ENCODE measurements around the gene RASGRF1.

The RASGRF1 gene

DNA sequence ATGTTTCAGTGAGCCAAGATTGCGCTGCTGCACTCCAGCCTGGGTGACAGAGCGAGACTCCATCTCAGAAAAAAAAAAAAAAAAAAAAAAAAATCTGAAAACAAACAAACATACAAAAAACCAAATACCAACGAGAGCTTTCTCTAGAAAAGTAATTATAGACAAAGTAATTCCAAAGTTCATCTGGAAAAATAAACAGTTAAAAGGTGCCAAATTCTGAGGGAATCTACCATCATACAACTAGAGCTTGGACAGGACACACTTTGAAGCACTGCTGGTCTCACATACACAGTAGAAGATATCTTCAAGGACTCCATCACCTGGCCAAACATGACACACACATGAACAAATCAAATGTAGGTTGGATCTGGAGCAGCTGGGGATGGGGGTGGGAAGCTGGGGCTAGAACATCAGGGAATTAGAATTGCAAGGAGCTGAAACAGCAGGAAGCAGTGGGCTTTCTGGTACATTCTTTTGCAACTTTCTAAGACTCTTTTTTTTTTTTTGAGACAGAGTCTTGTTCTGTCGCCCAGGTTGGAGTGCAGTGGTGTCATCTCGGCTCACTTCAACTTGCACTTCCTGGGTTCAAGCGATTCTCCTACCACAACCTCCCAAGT lies 104.6 kb downstream of the RASGRF1 start:
- no peak for DNase-seq (ENCODE audit: low read depth, low spot score)

DNA sequence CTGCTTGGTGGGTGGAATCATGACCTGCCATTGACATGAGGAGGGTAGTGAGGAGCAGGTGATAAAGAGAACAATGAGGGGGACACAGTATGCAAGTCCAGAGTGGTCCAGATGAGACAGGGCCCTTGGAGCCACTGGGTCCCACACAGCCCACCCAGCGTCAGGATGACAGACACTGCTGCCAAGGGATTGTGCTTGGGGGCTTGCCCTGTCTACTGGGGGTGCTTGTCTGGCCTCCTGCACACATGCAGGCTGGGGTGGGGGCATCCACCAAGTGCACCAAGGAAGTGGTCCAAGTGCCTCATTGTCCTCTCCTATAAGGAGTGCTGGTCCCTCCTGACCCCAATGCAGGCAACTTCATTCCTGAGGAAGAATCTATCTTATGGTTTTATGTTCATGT lies 106.5 kb downstream of the RASGRF1 start:
- no peak for DNase-seq (ENCODE audit: low read depth, low spot score)

DNA sequence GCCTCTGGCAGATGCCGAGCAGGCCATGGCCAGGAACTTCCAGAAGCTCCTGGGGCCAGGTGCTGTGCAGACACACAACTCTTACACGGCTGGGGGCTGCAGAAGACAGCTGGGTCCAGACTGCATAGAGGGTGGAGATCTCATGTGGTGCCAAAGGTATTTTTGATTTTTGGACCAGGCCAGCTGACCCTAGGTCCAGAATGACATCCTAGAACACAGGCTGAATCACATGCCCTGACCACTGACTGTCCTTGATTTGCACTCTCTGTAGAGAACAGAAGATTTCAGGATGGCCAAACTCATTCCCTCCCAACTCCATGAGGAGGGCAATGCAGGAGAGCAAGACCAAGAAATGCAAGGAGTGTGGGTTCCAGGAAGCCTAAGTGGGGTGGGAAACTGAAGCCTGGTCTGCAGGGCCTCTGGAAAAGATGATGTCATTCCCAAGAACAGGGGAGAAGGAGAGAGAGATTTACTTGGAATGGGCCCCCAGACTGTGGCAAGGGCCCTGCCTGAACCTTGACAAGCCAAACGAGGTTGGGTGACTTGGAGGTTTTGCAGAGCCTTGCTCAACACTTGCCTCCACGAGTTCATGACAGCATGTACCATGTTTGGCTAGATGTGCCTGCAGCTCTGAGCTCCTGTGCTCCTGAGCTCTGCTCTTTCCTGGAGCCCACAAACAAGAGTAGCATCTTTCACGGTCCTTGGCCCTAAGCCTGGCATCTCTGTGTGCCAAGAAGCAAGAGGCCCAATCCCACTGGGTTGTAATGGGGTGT lies 107.2 kb downstream of the RASGRF1 start:
- no peak for DNase-seq (ENCODE audit: low read depth, low spot score)

DNA sequence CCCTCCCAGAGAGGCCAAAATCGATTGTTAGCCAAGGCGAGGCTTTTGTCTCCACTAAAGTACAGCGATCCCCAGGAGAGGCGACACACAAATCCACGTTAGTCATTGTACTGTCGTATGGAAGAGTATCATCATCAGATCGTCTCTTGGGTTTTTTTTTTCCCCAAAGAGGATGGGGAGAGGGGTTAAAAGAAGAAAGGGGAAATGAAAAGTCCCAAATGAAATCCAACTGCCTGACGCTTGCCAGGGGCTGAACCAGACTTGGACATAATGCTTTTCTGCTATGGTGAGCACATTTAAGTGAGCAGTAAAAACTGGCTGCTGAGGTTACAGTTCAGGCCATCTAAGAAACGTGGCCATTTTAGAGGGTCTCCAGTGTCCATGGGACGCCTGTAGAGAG lies 107.8 kb downstream of the RASGRF1 start:
- no peak for DNase-seq (ENCODE audit: low read depth, low spot score)

DNA sequence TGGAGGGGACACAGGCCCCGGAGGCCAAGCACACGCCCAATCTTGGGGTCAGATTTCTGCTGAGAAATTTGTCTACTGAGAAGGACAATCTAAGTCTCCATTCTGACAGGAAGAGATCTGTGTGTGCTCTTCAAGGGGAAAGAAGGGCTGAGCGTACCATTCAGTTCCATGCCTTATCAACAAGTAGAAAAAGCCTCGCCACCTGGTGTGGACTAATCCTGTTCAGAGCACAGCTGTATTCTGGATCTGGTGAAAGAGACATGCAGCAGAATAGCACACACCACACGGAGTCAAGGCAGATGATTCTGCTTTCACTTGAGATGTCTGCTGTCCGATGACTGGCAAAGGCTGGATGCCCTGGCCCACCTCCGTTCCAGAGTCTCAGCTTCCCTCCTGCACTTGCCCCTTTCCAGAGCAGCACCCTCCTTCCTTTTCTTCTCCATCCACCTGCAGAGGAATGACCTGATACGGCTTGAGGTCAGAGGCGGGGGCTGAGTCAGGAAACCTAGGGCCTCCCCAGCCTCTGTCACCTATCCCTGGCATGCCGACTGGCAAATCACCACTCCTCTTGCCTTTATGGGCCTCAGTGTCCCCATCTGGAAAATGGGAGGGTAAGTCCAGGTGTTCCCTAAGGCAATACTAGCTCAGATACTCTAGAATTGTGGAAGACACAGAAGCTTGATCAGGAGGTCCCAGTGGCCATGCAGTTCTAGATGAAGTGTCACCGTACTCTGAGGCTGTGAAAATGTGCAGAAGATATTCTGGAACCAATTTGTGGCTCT lies 108.9 kb downstream of the RASGRF1 start:
- no peak for DNase-seq (ENCODE audit: low read depth, low spot score)

DNA sequence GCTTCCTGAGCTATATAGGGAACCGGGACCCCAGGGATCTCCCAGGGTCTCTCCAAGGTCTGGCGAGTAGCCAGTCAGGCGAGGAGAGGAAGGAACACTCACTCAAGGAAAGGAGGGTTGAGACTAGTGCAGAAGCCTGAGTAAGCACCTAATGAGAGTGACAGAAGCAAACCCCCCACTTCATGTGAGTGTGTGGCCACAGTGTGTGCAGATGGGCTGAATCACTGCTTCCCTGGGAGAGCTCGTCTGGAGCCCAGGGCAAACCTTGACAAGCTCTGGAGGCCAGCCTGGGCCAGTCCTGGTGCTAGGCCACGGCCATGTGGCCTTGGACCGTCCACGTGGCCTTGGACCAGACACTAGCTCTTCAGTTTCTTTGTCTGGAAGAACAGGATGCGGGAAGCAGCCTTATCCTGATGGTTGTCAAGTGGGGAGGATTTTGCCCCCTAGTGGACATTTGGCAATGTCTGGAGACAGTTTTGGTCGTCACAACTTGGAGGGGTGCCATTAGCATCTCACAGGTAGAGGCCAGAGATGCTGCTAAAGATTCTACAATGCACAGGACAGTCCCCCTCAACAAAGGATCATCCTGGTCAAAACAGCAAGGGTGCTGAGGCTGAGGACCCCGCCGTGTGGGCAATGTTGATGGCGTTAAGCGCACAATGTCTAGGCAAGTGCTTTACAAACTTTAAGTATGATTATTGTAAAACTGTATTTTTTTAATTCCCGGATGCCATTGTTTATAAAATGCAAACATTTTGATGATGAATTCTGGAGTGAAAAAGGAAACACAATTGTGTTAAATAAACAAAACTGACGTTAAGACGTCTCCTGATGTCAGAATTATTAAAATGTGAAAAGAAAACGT lies 110.9 kb downstream of the RASGRF1 start:
- peak; percentile 76 for DNase-seq (ENCODE audit: low read depth, low spot score)

DNA sequence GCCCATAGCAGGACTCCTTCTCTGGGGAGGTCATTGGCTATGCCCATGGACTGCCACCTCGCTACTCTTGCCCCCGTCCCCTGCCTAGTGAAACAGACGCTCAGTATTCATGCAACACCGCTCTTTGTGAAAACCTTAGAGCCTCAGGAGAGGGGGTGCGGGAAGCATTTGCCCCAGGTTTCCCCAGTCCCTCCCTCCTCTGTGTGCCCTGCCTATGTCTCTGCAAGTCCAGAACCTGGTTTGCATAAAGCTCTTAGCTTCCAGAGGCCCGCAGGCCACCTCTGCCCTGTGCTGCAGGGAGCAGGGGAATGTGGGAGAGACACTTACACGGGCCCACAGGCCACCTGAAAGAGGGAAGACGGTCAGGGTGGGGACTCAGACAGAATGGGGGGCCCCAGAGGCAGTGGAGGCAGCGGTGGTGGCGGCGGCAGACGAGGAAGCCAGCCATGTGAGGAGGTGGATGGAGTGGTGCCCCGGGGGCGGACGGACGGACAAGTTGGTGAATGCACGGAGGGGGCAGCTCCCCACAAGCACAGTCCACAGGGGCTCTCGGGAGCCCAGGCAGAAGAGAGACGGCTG lies 111.9 kb downstream of the RASGRF1 start:
- no peak for DNase-seq (ENCODE audit: low read depth, low spot score)

DNA sequence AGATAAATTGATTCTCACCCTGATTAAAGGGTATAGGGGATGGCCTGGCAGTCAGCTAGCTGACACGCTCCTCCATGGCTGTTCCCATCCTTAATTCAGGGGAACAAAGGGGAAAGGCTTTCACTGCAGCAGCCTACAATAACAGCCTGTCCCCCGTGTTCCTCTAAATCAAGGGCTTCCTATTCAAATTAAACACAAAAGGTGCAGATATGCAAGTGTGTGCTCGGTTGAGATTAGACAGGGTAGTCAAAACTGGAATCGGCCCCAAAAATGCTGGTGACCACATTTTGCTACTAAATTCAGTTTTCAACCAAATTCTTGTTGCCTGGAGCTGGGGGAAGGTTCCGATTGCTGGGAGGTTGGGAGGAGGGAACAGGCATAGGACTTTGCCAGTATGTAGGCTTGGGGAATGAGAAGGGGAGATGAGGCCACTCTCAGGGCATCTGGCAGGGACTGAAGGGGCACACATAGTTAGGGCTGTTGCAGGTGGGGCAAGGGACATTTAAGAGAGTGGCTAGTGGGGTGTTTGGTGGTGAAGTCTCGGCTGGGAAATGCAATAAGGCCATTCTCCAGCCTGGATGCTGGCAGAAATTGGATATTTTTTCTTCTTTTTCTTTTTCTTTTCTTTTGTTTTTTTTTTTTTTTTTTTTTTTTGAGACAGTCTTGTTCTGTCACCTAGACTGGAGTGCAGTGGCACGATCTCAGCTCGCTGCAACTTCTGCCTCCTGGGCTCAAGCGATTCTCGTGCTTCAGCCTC lies 112.8 kb downstream of the RASGRF1 start:
- no peak for DNase-seq (ENCODE audit: low read depth, low spot score)

DNA sequence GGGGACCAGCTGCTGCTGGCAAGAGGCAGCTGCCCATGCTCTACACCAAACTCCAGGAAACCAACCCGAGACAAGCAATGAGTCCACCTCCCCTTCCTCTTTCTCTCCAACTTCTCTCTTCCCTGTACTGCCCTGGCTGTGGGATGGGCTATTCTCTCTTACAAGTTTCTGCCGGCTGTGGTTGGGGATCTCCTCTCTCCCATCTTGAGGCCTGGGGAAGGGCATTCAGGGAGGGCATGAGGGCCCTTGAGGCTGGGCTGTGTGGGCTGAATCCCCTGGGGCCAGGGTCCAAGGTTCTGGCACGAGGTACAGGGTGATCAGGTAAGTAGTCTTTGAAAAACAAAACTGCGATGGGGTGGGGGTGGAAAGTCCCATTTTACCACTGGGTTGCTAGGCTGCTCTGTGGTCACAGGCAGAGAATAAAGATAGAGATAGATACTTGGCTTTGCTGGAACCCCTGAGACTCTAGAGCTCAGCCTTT lies 113.4 kb downstream of the RASGRF1 start:
- no peak for DNase-seq (ENCODE audit: low read depth, low spot score)

DNA sequence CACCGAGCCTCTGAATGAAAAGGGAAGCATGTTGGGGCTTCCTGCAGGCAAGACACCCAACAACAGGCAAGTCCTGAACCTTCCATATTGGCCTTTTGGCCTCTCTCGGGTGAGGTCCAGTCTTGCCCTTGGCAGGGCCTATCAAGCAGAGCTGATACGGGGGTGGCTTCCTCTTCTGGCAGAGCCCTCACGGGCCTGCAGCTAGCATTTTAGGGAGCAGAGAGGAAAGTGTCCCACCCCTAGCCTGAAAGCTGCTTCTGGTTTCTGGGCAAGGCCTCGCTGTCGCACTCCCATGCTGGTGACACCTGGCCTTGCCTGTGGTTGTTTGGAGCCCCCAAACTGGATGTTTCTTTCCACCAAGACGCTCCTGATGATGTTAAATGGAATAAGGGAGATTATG lies 113.9 kb downstream of the RASGRF1 start:
- DNase-seq (ENCODE audit: low read depth, low spot score): no peak

DNA sequence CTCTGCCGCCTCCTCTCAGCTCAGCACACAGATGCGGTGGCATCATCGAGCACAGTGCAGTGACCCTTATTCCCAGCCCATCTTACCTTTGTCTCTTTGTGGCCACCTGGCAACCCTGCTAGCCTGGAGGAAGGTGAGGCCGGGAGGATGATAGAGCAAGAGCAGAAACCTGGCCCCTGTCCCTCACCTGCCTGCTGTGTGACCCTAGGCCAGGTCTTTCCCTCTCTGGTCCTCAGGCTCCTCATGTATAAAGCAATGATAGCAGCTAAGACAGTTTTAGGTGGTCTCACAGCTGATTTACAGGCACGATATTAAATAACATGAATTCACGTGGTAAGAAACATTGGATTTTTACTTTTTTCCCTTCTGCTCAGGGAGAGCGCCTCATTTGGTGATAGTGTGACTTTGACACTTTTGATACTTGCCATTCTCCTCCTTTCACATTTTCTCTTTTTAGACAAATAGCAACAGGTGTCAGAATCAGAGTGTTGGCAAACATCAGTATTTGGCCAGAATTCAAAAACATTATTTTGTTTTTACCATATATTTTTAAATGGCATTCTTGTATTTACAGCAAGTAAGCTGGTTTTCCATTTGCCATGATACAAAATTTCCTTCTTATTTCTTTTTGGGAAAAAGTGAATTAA lies 116.2 kb downstream of the RASGRF1 start:
- DNase-seq (ENCODE audit: low read depth, low spot score): no peak

DNA sequence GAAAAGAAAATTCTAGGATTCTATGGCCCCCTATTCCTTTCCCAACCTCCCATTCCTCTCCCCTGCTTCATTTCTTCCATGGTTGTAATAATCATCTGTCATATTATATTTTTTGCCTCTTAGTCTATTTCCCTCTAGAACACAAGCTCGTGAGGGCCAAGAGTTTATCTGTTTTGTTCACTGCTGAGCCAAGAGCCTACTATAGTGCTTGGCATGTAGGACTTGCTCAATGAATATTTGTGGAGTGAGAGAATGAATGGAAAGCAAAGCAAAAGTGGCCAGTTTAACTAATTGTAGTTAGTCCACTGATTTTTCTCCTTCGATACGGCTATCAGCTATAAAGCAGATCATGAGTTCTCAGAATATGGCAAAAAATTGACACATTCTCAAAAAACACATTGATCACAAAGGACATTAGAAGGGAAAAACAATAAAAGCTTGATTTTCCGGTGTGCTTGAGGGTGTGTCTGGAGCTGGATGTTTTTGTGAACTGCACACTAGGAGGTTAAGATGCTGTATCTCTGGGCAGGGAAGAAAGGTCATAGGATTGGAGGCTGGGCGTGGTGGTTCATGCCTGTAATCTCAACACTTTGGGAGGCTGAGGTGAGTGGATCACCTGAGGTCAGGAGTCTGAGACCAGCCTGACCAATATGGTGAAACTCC lies 120.8 kb downstream of the RASGRF1 start:
- no peak for DNase-seq (ENCODE audit: low read depth, low spot score)

DNA sequence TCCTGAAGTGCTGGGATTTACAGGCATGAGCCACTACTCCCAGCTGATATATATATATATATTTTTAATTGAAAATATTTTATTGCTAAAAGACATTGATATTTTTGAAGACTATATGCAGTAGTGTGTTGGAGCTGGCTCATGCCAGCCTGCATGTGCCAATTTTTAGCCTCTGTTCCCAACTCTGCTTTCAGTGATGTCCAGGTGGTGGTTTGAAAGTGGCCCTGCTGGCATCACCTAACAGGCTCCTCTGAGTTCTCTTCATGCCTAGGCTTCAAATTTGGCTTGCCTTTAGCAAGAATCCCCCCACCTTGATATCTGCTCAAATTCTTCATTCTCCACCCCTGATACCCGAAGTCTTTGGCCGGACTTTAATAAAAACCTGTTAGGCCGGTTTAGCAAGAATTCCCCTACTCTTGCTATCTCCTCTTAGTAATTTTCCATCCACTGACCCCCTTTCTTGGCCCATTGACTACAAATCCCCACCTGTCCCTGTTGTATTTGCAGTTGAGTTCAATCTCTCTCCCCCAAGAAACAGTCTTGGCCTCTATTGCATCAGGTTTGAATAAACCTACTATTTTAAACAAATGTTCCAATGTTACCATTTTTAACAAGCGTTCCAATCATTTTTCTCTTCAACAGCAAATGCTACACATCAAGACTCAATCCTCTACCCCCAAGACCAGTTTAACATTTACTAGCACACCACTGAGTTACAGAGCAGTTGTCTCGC lies 121.9 kb downstream of the RASGRF1 start:
- no peak for DNase-seq (ENCODE audit: low read depth, low spot score)

DNA sequence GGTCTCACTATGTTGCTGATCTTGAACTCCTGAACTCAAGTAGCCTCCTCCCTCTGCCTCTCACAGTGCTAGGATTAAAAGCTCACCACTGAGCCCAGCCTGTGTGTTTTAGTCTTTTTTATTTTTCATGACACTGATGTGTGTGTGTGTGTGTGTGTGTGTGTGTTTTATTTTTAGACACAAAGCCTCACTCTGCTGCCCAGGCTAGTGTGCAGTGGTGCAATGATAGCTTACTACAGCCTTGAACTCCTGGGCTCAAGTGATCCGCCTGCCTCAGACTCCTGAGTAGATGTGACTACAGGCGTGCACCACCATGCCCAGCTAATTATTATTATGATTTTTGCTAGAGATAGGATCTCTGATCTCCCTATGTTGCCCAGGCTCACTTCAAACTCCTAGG lies 122.5 kb downstream of the RASGRF1 start:
- no peak for DNase-seq (ENCODE audit: low read depth, low spot score)

DNA sequence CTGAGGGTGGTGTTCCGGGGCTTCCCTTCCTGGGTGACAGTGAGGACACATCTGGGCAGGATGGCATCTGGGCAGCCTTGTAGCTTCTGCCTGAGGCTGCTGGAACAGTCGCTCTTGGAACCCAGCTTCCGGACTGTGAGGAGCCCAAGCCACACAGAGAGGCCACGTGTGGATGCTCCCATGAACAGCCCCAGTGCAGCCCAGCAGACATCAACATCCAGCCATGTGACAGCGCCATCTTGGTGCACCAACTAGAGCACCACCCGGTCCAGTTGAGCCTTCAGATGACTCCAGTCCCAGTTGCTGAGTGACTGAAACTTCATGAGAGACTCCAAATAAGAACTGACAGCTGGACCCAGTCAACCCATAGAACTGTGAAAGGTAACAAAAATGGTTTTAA lies 130.3 kb downstream of the RASGRF1 start:
- no peak for DNase-seq (ENCODE audit: low read depth, low spot score)

DNA sequence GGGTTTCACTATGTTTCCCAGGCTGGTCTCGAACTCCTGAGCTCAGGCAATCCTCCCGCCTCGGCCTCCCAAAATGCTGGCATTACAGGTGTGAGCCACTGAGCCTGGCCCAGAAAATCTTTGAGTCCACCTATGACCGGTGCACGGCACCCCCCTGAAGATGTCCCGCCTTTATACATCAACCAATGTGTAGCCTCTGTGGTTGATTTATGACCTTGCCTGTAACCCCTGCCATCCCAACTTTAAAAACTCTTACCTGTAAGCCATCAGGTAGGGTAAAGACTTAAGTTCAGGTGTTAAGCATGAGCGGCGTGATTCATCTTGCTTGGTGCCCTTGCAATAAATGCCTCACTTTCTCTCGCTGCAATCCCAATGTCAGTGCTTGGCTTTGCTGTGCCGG lies 131.2 kb downstream of the RASGRF1 start:
- no peak for DNase-seq (ENCODE audit: low read depth, low spot score)

DNA sequence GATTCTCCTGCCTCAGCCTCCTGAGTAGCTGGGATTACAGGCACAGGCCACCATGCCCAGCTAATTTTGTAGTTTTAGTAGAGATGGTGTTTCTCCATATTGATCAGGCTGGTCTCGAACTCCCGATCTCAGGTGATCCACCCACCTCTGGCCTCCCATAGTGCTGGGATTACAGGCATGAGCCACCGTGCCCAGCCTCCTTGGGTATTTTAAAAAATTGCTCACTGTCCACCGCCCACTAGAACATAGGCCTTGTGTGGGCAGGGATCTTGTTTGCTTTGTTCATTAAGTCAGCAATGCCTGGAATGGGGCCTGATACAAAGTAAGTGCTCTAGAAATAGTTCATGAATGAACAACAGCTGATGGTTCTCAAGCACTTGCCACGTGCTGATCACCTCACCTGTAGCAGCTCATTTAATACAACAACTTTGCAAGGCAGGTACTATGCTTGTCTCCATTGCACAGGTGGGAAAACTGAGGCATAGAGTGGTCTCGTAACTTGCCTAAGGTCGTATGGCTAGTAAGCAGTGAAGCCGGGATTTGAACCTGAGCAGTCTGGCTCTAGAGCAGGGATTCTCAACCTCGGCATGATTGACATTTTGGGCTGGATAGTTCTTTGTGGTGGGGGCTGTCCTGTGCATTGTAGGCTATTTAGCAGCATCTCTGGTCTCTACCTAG lies 133.0 kb downstream of the RASGRF1 start:
- no peak for DNase-seq (ENCODE audit: low read depth, low spot score)

DNA sequence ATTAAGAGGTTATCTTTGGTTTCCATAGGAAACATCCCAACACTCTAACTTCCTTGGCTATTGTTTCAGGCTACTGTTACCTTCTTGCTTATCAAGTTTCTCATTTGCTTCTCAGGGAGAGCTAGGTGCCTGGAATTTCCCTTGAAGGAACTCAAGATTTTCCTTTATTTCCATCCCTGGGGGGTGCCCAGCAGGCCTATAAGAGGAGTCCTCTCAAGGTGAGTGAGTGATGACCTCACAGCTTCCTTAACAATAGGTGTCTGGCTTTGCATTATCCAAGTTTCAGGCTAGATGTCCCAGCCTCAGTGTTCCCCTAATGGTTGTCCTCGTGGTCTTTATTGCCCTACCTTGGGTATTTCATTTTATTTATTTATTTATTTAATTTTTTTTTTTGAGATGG lies 133.6 kb downstream of the RASGRF1 start:
- DNase-seq (ENCODE audit: low read depth, low spot score): no peak
